GM18517 (cell line): ENCODE results near the gene STX1B.

Experiments
- ATAC-seq: cut with Tn5 transposase; IDR thresholded peaks from one replicate; pipeline ENCODE4 v1.9.1; 2021; ENCODE audit warnings: mild to moderate bottlenecking, moderate library complexity; ENCODE audit not compliant: unreplicated experiment

The STX1B gene

DNA sequence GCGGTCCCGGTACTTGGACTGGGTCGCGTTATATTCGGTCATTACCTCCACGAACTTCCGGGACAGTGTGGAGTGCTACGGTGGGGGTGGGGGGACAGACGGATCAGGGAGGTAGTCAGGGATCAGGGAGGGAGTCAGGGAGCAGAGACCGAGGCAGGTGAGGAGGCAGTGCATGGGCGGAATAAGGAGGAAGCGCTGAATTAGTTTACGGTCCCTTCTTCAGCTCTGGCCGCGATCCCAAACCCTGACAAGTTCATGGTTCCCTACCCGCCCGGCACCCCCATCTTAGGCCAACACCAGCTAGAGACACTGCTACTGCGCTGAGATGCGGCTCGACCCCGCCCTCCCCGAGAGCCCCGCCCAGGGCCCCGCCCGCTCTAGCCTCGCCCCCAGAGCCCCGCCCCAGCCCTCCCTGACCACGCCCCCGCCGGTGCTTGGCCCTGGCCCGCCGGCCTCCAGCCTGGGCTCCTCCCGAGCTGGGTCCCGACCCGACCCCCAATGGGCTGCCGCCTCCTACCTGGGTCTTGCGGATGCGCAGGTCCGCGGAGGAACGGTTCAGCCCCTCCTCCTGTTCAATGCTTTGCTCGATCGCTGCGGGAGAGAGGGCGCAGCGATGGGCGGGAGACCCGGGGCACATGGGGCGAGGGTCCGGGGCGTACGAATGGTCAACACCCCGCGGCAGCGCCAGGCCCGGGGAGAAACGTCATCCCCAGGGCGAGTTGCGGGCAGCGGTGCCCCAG, 13.3 kb downstream of the STX1B start:
- peak; percentile 46 for ATAC-seq

DNA sequence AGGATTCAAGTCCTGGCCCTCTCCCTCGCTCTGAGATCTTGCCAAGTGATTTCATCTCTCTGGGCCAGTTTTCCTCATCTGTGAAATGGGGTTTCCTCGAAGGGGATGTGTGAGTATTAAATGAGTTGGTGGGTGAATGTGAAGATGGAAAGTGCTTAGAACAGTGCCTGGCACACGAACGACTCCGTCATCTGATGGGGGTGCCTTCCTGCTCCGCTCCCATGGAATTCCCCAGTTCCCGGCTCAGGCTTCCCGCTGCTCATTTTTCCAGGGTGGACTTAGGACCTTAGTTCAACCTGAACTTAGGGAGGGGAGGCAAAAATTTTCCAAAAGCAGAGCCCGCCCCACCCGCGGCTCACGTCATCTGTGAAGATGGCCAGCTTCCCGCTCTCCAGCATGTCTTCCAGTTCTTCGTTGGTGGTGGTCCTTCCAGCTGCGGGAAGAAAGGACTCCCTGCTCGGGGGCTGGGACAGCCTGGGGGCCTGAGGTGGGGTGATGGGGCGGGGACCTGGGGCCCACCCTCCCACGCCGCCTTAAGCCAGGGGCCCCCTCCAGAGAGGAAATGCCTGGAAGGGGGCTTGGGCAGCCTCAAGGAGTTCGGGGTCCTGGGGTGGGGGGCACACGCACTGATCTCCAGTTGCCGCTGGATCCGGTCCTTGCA, 14.0 kb downstream of the STX1B start:
- no peak for ATAC-seq

DNA sequence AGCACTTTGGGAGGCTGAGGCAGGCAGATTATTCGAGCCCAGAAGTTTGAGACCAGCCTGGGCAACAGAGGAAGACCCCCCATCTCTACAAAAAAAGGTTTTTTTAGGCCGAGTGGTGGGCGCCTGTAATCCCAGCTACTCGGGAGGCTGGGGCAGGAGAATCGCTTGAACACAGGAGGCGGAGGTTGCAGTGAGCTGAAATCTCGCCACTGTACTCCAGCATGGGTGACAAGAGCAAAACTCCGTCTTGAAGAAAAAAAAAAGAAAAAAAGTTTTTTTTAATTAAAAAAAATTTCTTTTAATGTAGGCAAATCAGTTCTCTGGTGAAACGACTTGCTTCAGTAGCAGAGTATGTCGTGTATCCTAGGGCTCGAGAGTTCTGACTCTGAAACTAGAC, 14.5 kb downstream of the STX1B start:
- ATAC-seq, result no peak

DNA sequence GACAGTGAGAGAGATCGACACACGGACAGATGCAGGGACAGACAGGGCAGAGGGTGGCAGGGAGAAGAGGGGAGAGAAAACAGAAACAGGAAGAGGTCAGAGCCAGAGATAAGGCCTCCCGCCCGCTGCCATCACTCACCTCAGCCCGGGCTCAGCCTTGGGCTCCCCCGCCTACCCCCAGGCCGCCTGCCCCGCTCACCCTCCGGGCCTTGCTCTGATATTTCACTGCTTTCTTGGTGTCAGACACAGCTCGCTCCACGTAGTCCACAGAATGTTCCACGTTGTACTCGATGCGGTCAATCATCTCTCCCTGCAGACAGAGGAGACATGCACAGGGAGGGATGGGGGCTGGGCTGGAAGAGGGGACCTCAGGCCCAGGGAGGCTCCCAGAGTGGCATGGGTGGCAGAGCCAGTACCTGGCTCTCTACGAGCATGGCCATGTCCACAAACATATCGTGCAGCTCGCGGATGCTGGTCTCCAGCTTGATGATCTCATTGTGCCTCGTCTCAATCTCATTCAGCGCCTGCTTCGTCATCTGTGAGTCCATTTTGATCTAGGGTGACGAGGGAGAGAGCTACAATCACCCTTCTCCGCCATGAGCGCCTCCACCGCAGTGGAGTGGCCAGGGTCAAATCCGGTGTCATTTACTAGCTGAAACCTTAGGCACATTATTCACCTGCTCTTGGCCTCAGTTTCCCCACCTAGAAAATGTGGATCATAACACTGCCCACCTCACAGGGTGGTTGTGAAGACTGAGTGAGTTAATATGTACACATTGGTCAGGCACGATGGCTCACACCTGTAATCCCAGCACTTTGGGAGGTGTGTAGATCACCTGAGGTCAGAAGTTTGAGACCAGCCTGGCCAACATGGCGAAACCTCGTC, 17.3 kb downstream of the STX1B start:
- ATAC-seq, result no peak

DNA sequence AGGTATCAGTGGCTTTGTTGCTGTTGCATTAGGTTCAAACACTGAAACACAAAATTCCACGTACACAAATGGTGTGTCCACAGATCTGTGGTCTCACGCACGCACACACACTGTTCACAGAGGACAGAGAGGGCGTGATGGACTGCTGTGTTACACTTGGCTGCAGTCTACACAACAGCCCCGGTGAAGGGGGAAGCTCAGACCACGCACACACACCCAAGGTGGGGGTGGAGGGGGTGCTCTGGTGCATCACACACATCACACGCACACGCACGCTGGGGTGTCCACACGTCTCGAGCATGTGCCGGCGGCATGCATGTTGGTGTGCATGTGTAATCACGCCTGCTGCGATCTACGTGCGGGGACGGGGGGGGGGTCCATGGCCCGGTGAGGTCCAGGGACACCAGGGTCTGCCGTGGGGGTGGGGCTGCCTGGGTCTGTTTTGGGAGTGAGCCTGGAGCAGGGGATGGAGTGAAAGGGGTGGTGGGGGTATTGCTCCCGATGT, 18.1 kb downstream of the STX1B start:
- no peak for ATAC-seq

DNA sequence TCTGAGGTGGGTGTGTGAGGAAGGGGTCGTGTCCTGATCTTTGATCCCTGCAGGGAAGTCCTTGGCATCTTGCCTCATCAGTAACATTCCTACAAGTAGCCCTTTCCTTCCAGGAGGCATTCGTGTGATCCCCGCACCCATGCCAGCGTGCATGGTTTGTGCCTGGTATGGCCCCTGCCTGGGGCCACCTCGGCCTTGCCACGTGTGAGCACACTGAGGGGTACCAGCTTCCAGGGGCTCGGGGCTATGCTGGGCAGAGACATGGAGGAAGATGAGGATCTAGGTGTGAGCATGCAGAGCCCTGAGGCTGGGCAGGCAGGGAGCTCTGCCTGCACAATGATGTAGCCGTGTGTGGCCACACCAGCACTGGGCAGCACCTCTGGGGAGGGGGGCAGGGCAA, 19.4 kb downstream of the STX1B start:
- no peak for ATAC-seq

DNA sequence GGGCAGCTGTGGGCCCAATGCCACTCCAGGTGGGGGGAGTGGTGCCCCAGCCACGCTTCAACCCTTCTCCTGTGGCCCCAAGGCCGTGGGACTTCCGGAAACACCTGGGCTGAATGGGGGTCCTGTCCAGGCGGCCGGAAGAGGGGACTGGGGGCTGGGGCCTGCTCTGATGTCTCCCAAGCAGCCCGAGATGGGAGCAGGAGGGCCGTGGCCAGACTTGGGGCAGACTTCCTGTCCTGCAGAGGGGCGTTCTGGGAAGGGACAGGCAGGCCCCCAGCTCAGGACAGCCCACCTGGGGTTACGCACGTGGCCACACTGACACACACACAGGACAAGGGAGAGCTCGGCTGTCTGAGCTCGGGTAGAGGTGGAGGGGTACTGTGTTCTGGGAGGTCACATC, 20.3 kb downstream of the STX1B start:
- no peak for ATAC-seq

DNA sequence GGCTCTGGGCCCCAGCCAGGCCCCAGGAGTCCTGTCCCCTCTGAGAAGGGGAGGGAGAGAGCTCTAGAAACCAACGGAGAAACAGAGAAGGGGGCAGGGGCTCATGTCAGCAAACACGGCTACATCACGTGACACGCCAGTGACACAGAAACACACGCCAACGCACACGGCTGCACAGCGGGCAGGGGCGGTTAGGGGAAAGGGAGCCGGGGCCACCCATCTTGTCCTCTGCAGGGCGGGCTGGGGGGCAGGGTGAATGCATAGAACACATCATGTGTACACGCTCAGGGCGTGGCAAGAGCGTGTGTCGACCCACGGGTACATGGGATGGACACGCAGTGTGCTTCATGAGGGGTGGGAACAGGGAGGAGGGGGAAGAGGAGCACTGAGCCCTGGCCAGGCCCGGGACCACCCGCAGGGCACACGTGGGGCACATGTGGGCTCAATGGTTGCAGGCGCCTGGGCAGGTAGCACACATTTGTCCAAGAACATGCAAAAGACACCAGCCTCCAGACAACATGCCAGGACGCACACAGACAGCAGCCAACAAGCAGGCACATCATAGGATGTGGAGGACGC, 20.9 kb downstream of the STX1B start:
- ATAC-seq, result no peak

DNA sequence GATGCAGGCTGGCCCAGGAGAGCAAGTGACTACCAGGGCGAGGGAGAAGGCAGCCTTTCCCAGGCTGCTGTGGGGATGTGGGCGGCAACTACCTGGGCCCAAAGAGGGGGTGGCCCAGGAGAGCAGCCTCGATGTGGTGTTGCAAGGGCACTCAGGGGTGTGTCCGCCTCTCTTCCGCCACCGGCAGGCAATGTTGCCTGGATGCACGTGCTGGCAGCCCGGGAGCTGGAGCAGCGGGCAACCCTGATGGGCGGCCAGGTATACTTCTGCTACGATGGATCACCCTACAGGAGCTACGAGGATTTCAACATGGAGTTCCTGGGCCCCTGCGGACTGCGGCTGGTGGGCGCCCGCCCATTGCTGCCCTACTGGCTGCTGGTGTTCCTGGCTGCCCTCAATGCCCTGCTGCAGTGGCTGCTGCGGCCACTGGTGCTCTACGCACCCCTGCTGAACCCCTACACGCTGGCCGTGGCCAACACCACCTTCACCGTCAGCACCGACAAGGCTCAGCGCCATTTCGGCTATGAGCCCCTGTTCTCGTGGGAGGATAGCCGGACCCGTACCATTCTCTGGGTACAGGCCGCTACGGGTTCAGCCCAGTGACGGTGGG, 22.8 kb downstream of the STX1B start:
- no peak for ATAC-seq

DNA sequence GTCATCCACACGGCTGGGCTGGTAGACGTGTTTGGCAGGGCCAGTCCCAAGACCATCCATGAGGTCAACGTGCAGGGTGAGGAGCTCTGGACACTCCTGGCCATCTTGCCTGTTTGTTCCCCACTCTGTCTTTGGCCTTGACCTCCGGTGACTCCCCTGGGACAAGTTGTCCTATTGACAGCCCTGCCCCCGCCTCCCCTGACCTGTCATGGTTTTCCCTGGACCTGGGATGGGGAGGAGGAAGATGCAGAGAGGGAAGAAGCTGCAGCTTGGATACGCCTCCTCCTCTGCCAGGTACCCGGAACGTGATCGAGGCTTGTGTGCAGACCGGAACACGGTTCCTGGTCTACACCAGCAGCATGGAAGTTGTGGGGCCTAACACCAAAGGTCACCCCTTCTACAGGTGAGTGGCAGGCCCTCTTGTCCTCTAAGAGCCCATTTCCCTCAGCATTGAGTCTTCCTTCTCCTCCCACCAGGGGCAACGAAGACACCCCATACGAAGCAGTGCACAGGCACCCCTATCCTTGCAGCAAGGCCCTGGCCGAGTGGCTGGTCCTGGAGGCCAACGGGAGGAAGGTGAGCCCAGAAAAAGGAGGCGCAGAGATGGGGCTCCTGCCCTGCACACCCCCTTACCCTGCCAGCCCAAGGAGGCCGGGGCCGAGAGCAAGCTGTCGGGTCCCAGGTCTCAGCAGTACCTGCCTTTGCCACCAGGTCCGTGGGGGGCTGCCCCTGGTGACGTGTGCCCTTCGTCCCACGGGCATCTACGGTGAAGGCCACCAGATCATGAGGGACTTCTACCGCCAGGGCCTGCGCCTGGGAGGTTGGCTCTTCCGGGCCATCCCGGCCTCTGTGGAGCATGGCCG, 24.1 kb downstream of the STX1B start:
- no peak for ATAC-seq

DNA sequence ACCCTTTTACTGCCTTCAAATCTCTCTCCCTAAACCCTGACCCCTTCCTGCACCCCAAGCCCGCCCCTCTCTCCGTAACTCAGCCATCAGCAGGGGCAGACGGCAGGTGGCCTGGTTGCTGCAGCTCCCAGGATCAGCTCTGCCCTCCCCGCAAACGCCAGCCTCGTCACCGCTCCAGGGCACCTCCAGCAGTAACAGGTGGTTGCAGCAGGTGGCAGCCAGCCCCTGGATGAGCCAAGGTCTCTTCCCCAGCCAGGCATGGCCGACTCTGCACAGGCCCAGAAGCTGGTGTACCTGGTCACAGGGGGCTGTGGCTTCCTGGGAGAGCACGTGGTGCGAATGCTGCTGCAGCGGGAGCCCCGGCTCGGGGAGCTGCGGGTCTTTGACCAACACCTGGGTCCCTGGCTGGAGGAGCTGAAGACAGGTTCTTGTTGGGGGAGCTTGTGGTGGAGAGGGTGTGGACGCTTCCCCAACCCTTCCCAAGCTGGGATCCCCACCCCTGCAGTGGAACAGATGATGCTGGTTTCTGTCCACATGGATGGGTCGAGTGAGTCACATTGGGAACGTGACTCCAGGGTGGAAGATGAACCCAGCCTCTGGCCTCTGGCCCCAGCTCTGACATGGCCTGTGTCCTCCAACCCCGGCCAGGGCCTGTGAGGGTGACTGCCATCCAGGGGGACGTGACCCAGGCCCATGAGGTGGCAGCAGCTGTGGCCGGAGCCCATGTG, 24.9 kb downstream of the STX1B start:
- ATAC-seq, result no peak

DNA sequence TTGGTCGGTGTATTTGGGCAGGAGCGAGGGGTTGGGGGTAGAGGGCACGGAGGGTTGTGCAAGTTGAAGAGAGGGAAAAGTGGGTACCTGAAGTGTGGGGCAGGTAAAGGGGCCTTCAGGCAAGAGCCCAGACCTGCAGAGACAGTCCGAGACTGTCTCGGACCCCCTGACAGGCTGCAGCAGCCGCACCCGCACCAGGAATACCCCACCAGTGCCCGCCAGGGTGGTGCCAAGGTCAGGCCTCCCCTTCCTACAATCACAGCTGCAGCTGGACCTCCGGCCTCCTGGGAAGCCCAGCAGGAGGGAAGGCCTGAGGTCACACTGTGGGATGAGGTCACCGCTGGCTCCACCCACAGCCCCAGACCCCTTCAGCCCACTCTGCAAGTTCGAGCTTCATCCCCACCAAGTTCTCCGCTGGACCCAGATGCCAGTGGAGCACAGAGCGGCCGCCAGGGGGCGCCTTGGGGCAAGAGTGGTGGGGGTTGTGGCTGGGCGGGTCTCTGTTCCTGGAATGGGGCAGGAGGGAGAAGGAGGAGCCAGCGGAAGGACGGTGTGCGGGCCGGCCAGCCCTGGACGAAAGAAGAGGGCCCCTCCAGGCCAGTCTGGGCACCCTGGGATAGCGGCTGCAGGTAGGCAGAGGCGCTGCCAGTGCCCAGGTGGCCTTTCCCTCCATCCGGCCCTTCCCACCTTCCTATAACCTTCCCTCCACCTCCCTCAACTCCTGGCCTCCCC, 25.6 kb downstream of the STX1B start, which contains the start of gene HSD3B7:
TSS of gene HSD3B7 (plus strand) at position 539 of the 732 bp plus-strand sequence. CDS start 452 bp downstream, outside the sequence.
- ATAC-seq, result no peak

DNA sequence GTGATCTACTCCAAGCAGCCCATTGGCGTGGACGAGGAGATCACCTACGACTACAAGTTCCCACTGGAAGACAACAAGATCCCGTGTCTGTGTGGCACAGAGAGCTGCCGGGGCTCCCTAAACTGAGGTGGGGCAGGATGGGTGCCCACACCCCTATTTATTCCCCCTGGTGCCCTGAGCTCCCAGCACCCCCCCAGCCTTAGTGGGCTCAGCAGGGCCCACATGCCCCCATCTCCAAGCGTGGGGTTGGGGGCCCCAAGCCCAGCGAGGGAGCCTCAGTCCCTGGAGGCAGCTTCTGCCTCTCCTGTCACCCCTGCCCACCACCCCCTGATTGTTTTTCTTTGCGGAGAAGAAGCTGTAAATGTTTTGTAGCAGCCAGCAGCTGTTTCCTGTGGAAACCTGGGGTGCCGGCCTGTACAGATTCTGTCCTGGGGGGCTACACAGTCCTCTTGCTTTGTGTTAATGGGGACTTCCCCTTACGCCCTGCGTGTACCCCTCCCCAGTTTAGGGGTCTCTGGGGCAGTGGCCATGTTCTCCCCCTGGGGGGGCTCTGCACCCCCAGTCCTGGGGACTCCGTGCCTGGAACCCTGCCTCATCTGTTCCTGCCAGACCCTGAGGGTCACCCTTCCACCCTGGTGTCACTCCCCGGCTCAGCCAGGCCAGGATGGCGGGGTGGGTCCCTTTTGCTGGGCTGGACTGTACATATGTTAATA, 26.4 kb downstream of the STX1B start:
- no peak for ATAC-seq

DNA sequence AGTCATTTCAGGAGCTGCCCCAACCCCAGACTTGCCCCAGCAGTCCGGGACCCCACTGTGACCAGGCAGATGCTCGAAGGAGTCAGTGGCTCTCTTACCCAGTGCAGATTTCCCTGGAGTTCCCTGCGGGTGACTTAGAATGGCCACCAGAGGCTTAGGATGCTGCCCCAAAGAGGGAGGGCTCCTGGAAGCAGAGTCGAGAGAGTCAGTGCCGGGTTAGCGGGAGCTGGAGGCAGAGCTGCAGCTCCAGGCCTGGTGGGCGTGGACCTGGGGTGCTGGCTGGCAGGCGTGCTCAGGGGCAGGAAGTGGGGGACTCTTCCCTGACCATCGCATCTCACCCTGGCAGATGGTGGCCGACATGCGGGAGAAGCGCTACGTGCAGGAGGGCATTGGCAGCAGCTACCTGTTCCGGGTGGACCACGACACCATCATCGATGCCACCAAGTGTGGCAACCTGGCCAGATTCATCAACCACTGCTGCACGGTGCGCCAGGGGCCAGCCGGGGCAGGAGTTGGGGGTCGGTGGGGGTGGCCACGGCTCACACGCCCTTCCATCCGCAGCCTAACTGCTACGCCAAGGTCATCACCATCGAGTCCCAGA, 27.0 kb downstream of the STX1B start:
- ATAC-seq, result no peak

DNA sequence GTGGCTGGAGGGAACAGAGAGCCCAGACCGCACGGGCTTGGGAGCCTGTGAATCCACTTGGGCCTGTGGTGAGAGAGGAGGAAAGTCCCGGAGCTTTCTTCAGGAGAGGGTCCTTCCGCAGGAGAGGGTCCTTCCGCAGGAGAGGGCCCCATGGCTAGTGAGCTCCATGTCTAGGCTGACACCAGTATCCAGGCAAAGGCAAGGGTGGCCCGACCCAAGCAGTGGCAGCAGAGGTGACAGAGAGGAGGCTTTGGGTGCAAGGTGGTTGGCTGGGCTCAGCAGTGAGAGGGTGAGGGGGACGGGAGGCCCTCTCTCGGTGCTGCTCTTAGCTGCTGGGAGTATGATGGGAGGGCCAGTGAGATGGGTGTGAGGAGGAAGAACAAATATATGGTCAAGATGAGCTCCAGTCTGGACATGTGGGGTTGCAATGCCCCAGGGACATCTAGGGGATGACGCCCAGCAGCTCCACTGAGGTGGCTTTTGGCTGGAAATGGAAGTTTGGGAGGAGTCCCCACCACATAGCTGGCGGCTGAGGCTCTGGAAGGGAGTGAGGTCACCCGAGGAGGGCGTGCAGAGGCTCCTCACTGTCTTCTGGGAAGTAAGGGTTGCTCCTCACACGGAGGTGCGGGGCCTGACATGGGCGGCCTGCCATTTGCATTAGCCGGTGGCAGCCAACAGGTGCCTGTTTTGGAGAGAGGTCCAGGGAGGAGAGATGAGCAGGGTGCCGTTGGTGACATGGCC, 27.7 kb downstream of the STX1B start:
- no peak for ATAC-seq

DNA sequence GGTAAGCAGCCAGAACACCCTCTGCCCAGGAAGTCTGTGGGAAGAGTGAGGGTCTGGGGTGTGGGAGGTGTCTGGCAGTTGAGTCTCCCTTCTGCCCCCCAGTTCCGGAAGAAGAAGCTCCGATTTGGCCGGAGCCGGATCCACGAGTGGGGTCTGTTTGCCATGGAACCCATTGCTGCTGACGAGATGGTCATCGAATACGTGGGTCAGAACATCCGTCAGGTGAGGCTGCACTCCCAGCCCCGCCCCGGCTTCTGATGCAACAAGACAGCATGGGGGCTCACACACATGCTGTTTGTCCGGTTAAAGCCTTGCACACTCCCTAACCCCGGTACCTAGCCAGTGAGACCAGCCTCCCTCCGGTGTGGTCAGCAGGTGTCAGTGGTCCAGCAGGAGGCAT, 29.5 kb downstream of the STX1B start:
- no peak for ATAC-seq

DNA sequence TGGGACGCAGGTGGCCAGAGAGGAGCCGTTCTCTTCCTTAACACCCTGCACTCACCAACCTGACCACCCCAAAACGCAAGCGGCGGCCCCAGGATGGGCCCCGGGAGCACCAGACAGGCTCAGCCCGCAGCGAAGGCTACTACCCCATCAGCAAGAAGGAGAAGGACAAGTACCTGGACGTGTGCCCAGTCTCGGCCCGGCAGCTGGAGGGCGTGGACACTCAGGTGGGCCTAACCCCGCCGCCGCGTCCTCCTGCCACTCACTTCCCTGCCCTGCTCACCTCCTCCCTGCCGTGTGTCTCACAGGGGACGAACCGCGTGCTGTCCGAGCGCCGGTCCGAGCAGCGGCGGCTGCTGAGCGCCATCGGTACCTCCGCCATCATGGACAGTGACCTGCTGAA, 30.0 kb downstream of the STX1B start:
- no peak for ATAC-seq
